ENCODE measurements around the gene RFWD3.

- TF ChIP-seq CTCF (conservative IDR thresholded peaks at IDR 0.05 in 1 of 2, IDR thresholded peaks at IDR 0.05 in 1 of 2; ENCODE audit: low read depth in 1 of 2, low read length in 2 of 2) (no peak), EZH2 (IDR thresholded peaks at IDR 0.05; ENCODE audit: low read length, missing control alignments) (no peak)
These were observed 92.5 kb downstream of the RFWD3 start for GRCh38 chr16:74574146-74574545.
